ENCODE measurements around the gene RFC3.

The RFC3 gene

DNA sequence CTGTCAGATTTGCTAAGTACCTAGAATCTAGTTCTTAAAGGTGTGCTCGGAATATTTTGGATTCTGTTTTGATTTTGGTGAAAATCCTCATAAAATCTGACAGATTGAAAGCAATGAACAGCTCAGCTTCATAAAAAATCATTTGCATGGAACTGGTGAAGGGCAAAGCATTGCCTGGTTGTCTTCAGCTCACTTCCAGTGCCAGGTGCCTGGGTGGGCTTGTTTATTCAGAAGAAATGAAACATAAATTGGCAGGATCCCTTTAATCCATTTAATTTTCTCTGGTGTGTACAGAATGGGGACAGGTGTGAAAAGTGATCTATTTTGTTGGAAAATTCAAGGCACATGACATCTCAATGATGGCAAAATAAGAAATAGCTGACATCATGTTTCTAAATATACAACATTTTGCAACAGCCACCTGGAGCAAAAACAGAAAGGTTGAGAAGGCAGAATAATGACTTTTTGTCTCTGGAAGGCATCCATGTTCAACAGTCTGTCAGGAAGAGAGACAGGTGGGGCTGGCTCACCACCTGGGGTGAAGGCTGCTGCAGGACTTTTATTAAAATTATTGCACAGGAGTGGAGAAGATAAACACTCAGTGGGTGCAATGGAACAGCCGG is 52.2 kb downstream of the RFC3 start:
- Mint-ChIP-seq H3K9me3 (no peaks in the 10 kb centered on the region), H3K4me1 (no peaks in the 10 kb centered on the region), H3K27ac (no peak overlapping the region), H3K36me3 (no peaks in the 10 kb centered on the region), H3K4me3 (no peak overlapping the region)
- ATAC-seq (no peak), DNase-seq (ENCODE audit: low spot score in 2 of 2) (no peak)

DNA sequence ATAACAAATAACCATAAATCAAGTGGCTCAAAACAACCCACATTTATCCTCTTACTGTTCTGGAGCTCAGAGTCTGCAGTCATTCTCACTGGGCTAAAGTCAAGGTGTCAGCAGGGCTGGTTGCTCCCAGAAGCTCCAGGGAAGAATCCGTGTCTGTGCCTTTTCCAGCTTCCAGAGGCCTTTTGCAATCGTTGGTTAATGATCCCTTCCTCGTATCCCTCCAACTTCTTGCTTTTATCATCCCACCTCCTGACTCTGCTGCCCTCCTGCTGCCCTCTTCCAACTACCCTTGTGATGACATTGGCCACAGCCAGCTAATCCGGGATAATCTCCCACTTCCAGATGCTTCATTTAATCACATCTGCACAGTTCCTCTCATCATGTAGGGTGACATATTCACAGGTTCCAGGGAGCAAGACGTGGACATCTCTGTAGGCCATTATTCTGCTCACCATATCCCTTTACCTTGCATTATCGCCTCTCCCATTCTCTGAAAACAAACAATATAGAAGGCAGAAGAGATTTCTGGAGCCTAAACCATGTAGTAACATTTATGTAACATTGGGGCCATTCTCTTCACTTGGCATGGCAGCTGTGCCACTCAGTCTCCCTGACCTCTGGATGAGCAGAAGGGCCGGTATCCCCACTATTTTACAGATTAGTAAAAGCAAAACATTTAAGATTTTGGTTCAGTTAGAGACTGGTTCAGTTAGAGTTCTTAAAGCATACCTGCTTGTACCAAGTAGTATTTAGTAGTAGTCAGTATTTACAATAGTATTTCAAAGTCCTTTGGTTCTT is 53.5 kb downstream of the RFC3 start:
- DNase-seq (ENCODE audit: low spot score in 2 of 2) (no peak), ATAC-seq (no peak)
- Mint-ChIP-seq H3K9me3 (no peaks in the 10 kb centered on the region), H3K4me3 (no peak overlapping the region), H3K4me1 (no peaks in the 10 kb centered on the region), H3K27ac (no peak overlapping the region), H3K36me3 (no peaks in the 10 kb centered on the region)

DNA sequence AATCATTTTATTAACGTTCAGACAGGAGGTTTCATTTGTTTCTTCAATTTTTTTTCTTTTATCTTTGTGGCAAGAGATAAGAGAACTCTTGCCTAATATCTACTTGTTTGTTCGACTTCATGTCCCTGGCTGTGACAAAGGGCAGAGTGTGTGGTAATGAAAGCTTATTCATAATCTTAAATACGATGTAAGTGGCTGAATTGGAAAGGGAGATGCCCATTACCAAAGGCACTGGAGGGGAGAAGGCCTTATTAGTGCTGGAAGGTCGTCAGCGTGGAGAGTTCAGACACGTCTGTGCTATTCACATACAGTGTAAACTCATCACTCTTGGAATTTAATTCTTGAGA is 54.0 kb downstream of the RFC3 start:
- no peak for ATAC-seq
- no peak overlapping the region for H3K27ac Mint-ChIP-seq
- no peaks in the 10 kb centered on the region for H3K4me1 Mint-ChIP-seq
- DNase-seq (ENCODE audit: low spot score in 2 of 2): no peak
- H3K36me3 Mint-ChIP-seq: no peaks in the 10 kb centered on the region
- H3K4me3 Mint-ChIP-seq: no peak overlapping the region
- H3K9me3 Mint-ChIP-seq: no peaks in the 10 kb centered on the region

DNA sequence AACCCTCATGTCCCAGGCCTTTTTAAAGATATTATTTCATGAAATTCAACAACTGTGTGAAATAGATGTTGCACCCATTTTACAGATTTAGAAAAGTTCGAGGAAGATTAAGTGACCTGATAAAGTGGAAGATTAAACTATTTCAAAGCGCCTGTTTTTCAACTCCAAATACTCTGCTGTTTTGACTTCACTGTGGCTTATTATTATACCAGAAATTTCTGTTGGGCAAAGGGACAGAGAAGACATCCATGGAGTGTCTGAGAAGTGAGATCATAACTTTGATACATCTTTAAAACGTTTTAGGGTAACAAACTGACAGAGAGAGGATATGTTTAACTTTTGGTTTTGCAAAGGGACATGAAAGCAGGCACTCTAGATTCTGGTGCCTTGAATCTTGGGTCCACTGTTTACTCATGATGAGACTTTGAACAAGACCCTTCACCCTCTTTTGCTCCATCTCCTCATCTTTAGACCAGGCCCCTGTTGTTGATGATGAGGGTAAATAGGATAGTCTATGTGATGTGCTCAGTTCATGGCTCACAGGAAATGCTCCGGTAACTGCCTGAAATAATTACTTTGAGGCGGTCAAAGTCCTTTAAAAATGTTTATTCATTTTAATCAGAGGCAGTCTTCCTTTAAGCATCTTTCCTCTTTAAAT is 55.4 kb downstream of the RFC3 start:
- Mint-ChIP-seq H3K4me3 (no peak overlapping the region), H3K27ac (no peak overlapping the region)
- ATAC-seq: no peak

DNA sequence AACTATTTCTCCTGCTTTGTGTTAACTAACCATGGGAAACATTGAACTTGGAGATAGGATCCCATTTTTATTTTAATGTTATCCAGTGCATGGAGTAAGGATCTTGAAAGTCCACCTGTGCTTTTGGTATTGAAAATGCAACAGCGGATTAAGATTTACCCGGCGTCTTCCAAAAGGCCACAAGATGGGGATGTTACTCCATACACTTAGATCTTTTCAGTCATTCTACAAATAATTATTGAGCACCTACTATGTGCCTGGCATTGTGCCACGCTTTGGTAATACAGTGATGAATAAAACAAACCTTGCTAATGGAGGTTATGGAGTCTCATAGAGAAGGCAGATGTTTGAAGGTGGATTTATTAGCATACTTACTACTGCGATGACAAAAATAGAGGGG is 56.9 kb downstream of the RFC3 start:
- Mint-ChIP-seq H3K4me3 (no peak overlapping the region), H3K36me3 (no peaks in the 10 kb centered on the region), H3K27ac (no peak overlapping the region), H3K4me1 (no peaks in the 10 kb centered on the region), H3K9me3 (no peaks in the 10 kb centered on the region)
- ATAC-seq (no peak), DNase-seq (ENCODE audit: low spot score in 2 of 2) (no peak)

More for the DNA sequence above, 55.4 kb downstream of the RFC3 start:
- Mint-ChIP-seq H3K4me1 (no peaks in the 10 kb centered on the region), H3K36me3 (no peaks in the 10 kb centered on the region), H3K9me3 (no peaks in the 10 kb centered on the region)
- no peak for DNase-seq (ENCODE audit: low spot score in 2 of 2)

DNA sequence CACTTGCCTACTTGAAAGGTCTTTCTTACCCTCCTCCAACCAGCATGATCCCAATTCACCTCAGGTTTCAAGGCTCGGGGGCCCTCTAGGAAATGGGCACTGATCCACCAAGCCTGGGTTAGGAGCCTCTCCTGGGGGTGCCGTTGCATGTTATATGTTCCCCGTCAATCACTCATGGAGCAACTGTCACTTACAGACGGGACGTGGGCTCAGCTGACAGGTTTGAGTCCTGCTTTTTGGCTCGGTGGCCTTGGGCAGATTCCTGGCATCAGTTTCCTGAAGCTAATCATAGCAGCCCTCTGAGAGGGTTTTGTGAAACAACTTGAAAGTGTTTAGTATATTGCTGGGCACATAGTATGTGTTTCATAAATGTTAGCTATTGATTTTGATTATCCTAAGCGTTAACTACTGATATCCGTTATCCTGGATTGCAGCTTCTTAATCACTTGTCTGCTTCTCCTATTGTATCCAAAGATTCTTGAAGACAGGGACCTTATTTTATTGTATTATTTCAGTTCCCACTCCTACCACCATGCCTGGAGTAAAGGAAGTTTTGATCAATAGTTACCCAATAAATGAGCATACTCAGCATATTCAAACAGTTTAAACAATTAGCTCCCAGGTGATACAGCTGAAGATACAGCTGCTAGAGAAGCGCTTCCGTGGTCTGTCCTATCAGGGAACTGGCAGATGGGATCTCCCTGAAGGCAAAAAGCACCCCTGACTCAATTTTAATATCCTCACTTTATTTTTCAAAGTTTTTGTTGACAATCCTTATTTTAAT is 57.9 kb downstream of the RFC3 start:
- Mint-ChIP-seq H3K27ac (no peak overlapping the region), H3K4me1 (no peaks in the 10 kb centered on the region), H3K9me3 (no peaks in the 10 kb centered on the region), H3K4me3 (no peak overlapping the region), H3K36me3 (no peaks in the 10 kb centered on the region)
- no peak for DNase-seq (ENCODE audit: low spot score in 2 of 2)
- ATAC-seq: no peak

DNA sequence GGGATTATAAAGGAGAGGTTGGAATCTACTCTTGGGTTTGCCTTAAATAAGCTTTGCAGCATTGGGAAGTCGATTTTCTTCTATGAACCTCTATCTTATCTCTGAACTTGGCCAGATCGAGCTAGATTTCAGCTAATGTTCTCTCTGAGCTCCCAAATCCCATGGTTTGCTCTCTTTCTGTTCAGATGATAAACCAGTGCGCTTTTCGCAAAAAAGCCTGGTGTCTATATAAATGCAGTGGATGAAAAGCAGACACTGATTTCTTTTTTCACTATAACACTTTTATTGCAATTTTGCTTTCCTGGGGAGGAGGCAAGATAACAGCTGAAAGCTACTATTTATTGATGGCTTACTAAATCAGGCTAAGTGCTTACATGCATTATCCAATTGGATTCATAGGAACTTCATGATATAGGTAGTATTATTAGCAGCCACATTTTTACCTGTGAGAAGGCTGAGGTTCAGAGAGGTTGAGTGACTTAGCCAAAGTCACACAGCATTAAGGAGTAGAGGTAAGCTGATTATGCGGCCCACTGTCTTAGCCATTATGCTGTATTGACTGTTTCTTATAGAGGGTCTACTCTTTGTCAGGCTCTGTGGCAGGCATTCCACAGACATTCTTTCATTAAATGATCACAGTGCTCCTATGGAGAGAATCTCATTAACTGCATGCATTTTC is 58.9 kb downstream of the RFC3 start:
- no peaks in the 10 kb centered on the region for H3K9me3 Mint-ChIP-seq
- no peak overlapping the region for H3K4me3 Mint-ChIP-seq
- H3K36me3 Mint-ChIP-seq: no peaks in the 10 kb centered on the region
- no peaks in the 10 kb centered on the region for H3K4me1 Mint-ChIP-seq
- DNase-seq (ENCODE audit: low spot score in 2 of 2) (no peak), ATAC-seq (no peak)
- H3K27ac Mint-ChIP-seq: no peak overlapping the region

DNA sequence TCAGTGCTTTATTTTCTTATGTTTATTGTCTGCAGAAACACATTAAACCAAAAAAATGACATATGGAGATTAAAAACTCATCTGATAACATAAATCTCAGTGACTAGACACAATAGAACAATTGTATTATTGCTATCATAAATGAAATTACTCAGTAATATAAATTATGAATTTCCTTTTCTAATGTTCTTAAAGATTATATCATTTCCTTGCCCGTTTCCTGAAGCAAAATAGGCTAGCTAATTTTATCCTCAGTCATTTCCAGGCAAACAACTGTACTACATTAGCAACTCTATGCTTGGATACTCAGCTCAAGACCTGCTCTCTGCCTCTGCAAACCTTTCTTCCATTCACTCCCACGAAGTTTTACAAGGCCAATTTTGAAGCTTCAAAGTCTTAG is 61.2 kb downstream of the RFC3 start:
- H3K4me1 Mint-ChIP-seq: no peaks in the 10 kb centered on the region
- ATAC-seq (no peak), DNase-seq (ENCODE audit: low spot score in 2 of 2) (no peak)
- no peak overlapping the region for H3K27ac Mint-ChIP-seq
- H3K9me3 Mint-ChIP-seq: no peaks in the 10 kb centered on the region
- no peaks in the 10 kb centered on the region for H3K36me3 Mint-ChIP-seq
- no peak overlapping the region for H3K4me3 Mint-ChIP-seq

DNA sequence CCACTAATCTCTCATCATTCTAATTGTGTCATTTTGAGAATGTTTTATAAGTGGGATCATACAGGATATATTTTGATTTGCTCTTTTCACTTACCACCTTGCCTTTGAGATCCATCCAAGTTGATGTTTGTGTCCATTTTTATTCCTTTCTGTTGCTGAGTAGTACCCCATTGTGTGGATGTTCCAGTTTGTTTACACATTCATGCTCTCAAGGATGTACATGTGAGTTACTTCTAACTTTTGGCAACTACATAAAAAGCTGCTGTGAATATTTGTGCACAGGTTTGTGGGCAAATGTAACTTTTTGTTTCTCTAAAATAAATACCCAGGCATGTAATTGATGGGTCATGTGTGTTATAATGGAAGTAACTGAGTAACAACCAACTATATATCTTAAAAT is 64.9 kb downstream of the RFC3 start:
- no peaks in the 10 kb centered on the region for H3K9me3 Mint-ChIP-seq
- no peak for DNase-seq (ENCODE audit: low spot score in 2 of 2)
- ATAC-seq: no peak
- H3K27ac Mint-ChIP-seq: no peak overlapping the region
- H3K4me1 Mint-ChIP-seq: no peaks in the 10 kb centered on the region
- H3K4me3 Mint-ChIP-seq: no peak overlapping the region
- no peaks in the 10 kb centered on the region for H3K36me3 Mint-ChIP-seq

DNA sequence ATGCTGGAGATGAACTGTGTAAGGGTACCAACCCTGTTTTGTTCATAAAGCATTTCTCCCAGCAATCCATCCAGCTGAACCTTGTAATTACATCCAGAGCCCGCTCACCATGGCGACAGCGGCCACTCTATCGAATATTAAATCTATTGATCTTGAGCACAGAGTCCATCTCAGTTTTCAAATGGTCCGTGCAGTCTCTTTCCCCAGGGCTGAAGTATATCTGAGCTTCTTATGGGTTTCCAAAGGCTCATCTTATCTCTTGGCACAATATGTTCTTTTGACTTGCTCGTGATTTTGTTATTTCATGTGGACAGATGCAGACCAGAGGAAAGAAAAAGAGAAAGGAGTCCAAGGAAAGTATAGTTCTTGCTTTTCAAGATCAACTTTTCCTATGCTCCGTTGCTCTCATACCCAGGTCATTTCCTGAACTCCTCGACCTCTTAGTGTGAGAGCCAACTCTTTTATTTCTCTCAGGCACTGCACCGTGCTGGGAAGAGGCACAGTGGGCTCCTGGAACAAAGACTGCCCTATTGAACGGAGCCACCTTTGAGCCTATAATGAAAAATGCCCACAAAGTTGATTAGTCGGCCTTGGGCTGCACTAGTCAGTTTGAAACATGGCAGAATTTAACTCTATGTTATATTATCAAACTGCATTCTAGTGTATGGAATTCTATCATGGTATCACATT is 66.7 kb downstream of the RFC3 start:
- DNase-seq (ENCODE audit: low spot score in 2 of 2) (no peak), ATAC-seq (no peak)
- H3K27ac Mint-ChIP-seq: no peak overlapping the region
- no peak overlapping the region for H3K4me3 Mint-ChIP-seq
- no peaks in the 10 kb centered on the region for H3K4me1 Mint-ChIP-seq
- H3K36me3 Mint-ChIP-seq: no peaks in the 10 kb centered on the region
- no peaks in the 10 kb centered on the region for H3K9me3 Mint-ChIP-seq

Data from stimulated activated effector memory CD8-positive, alpha-beta T cell treated with anti-CD3 and anti-CD28 coated beads, Interleukin-12 subunit alpha, Interleukin-12 subunit beta, amount 100 ng/mL, for 72 hours (primary cell).